ENCODE results near the gene MAP7.

DNA sequence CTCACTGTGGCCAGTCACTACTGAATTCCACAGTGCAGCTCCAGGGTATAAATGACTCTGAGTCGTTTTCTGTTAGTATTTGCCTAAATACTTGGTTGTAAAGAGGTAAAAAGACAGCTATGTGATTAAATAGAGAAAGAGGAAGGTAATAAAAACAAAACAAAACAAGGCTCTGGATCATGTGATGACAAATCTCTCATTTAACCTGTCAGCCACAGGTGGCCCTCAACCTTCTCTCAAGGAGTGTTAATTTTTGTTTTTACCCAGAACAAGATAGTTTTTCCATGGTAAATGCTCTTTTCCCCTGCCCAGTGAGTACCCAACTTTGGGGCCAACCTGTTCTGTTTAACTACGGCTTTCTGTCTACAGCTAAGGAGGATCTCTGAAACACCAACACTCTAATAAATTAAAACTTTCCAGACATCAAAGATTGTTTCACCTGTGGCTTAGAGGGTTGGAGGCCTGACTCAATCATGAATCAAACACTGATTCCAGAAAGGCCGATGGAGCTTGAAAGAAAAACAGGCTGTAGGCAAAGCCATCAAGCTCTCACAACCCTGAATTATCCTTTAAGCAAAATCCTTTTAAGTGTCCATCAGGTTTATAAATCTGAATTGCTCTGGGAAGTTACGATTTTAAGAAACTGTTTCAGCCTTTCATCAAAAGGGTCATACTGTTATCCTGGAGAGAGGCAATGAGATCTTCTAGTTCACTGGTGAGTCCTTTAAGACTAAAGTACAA lies 179.1 kb downstream of the MAP7 start:
- TF ChIP-seq, protein P1, sequence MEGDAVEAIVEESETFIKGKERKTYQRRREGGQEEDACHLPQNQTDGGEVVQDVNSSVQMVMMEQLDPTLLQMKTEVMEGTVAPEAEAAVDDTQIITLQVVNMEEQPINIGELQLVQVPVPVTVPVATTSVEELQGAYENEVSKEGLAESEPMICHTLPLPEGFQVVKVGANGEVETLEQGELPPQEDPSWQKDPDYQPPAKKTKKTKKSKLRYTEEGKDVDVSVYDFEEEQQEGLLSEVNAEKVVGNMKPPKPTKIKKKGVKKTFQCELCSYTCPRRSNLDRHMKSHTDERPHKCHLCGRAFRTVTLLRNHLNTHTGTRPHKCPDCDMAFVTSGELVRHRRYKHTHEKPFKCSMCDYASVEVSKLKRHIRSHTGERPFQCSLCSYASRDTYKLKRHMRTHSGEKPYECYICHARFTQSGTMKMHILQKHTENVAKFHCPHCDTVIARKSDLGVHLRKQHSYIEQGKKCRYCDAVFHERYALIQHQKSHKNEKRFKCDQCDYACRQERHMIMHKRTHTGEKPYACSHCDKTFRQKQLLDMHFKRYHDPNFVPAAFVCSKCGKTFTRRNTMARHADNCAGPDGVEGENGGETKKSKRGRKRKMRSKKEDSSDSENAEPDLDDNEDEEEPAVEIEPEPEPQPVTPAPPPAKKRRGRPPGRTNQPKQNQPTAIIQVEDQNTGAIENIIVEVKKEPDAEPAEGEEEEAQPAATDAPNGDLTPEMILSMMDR (IDR thresholded peaks at IDR 0.05; ENCODE audit: low read depth, low read length, poor library complexity, severe bottlenecking) = no peak
- TF ChIP-seq EZH2phosphoT487 (IDR thresholded peaks at IDR 0.05; ENCODE audit: borderline replicate concordance, low read length) = no peak

Measured in DOHH2 (cell line).